T-cell (primary cell): ENCODE data around the gene FAM53B. TPM values are rescaled to one million over a fixed set of nuclear protein-coding genes. Genes with fewer than 3 reads are reported as not detected.

Source experiments
- ATAC-seq, 4 experiments: fragments of 200-7000 bp in 3 of 4; fragments of 150-1000 bp in 1 of 4; cut with Tn5 transposase; replicated peaks in 1 of 4; 1 replicate in 3 of 4; 2 replicates in 1 of 4; pipeline ENCODE4 v1.10.0; 2021; ENCODE audit warnings: moderate library complexity in 3 of 4, mild to moderate bottlenecking in 2 of 4, moderate number of reproducible peaks in 1 of 4
- CTCF ChIA-PET, 2 donors: fragments of 300-600 bp; sonication (Branson Sonifier 250); formaldehyde crosslinking; loops; one replicate each; lab custom pipeline; 2022; ENCODE audit warnings: antibody characterized with exemption in 2 of 2; lab: Charles Lee
- POLR2A ChIA-PET, 2 donors: fragments of 300-600 bp; sonication (Branson Sonifier 250); formaldehyde crosslinking; loops; one replicate each; lab custom pipeline; 2022; ENCODE audit warnings: antibody characterized with exemption in 2 of 2; lab: Charles Lee
- DNase-seq, 35 experiments: peaks; one replicate each; pipeline versions ENCODE4 v3.0.0 to v3.0.0-alpha.2; 2013 to 2023
- H3K27ac ChIP-seq: one replicate; pipeline ENCODE4 v1.5.1; 2013; ENCODE audit warnings: low read length
- H3K27me3 ChIP-seq, 2 experiments: replicated peaks in 1 of 2; 1 replicate in 1 of 2; 2 replicates in 1 of 2; pipeline versions ENCODE4 v1.6.1 to v1.7.0; 2013; ENCODE audit warnings: low read length in 1 of 2, mixed read lengths in 1 of 2; ENCODE audit not compliant: control insufficient read depth in 2 of 2, insufficient read depth in 2 of 2; ENCODE audit errors: extremely low read depth in 1 of 2
- H3K36me3 ChIP-seq, 2 donors: 1 replicate in 1 of 2; 2 replicates in 1 of 2; pipeline versions ENCODE4 v1.6.1 to v1.7.0; 2013; ENCODE audit warnings: low read length in 1 of 2; ENCODE audit not compliant: control insufficient read depth in 2 of 2, insufficient read depth in 1 of 2; ENCODE audit errors: extremely low read depth in 1 of 2
- H3K4me1 ChIP-seq, 2 experiments: 1 replicate in 1 of 2; 2 replicates in 1 of 2; pipeline versions ENCODE4 v1.6.1 to v1.7.0; 2013; ENCODE audit warnings: low read length in 2 of 2, mixed read lengths in 1 of 2; ENCODE audit not compliant: insufficient read depth in 2 of 2, control insufficient read depth in 1 of 2; ENCODE audit errors: extremely low read depth in 1 of 2
- H3K4me3 ChIP-seq, 2 donors: 1 replicate in 1 of 2; 2 replicates in 1 of 2; pipeline versions ENCODE4 v1.5.1 to v1.7.0; 2013; ENCODE audit warnings: mild to moderate bottlenecking in 2 of 2, low read length in 1 of 2, moderate library complexity in 1 of 2; ENCODE audit not compliant: control insufficient read depth in 1 of 2; ENCODE audit errors: extremely low read depth in 1 of 2
- H3K9me3 ChIP-seq: 2 replicates; pipeline ENCODE4 v1.7.0; 2013
- H3K27ac Mint-ChIP-seq, 2 donors: one replicate each; pipeline ENCODE4 v1.8.0; 2020 to 2021; ENCODE audit warnings: mild to moderate bottlenecking in 2 of 2, mixed read lengths in 2 of 2
- H3K27me3 Mint-ChIP-seq, 2 donors: one replicate each; pipeline ENCODE4 v1.8.0; 2021 to 2022; ENCODE audit warnings: mixed read lengths in 2 of 2
- H3K36me3 Mint-ChIP-seq: one replicate; pipeline ENCODE4 v1.8.0; 2021; ENCODE audit warnings: mixed read lengths
- H3K4me1 Mint-ChIP-seq, 3 donors: one replicate each; pipeline ENCODE4 v1.8.0; 2020 to 2022; ENCODE audit warnings: mixed read lengths in 3 of 3, mild to moderate bottlenecking in 1 of 3
- H3K4me3 Mint-ChIP-seq, 3 donors: one replicate each; pipeline ENCODE4 v1.8.0; 2020 to 2022; ENCODE audit warnings: mild to moderate bottlenecking in 3 of 3, mixed read lengths in 3 of 3, moderate library complexity in 3 of 3
- H3K9me3 Mint-ChIP-seq, 3 donors: one replicate each; pipeline ENCODE4 v1.8.0; 2020 to 2022; ENCODE audit warnings: mixed read lengths in 3 of 3
- WGBS: methylation state at CpG from one replicate; pipeline ENCODE4 v1.1.5; 2013; ENCODE audit warnings: missing lambda C conversion rate; ENCODE audit not compliant: insufficient coverage; 5-methylcytosine and 5-hydroxymethylcytosine counted together
- total RNA-seq, 35 experiments: library from RNA in 6 of 35; stranded (reverse) in 6 of 35; fragments of 120-200 nt in 1 of 35; gene quantifications; one replicate each; pipeline versions ENCODE4 v1.2.1 to v1.2.4 and lab custom pipeline; 2013 to 2026

Gene FAM53B
- total RNA-seq, 5 donors from 2014 or later (not counting 1 experiment from before 2014, with no cell fraction given), result 39.3 to 86.5 (median 52.3) TPM

DNA sequence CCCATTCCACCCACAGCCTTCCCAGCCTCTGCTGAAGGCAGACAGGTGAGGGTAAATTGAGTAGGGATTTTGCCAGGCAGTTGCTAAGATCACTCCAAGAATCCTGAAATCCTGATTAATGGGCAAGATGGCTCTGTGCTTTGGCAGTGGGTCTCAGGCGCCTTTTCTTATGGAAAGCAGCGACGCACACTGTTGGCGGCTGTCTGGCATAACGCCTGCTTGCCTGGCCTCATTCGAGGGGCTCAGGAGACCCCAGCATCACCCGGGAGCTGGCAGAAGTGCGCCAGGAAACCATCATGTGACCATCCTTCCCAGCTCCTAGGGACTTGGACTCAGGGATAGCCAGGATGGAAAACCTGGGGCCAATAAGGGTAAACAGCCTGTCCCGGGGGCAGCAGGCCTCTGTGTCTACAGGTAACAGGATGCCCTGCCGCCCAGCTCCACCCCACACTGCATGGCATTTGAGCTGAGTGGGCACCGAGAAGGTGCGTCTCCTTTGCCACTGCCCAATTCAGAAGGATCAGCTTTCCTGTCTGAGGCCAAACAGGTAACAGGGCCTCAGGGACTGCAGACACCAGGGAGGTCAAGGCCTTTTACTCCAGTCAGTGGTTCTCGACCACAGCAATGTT lies 98.6 kb downstream of the FAM53B start:
- Mint-ChIP-seq H3K27ac (peak overlapping the region; percentile 98 to 99), H3K4me3 (peak overlapping the region in 1 of 3 donors; percentile 79), H3K36me3 (peaks cover 11% of the 10 kb centered on the region), H3K4me1 (peaks cover 83 to 99% (median 92%) of the 10 kb centered on the region in 3 donors), H3K9me3 (no peaks in the 10 kb centered on the region), H3K27me3 (no peaks in the 10 kb centered on the region)
- DNase-seq (no peak), ATAC-seq (no peak)
- Histone ChIP-seq H3K4me3 (no peak overlapping the region), H3K27me3 (no peaks in the 10 kb centered on the region), H3K4me1 (peaks cover 52 to 99% of the 10 kb centered on the region in 2 experiments), H3K27ac (peak overlapping the region; percentile 1), H3K9me3 (no peaks in the 10 kb centered on the region), H3K36me3 (peaks cover 5 to 15% of the 10 kb centered on the region in 2 donors)
- CTCF ChIA-PET, result no interaction called here
- 94% methylated on average over 10 of the region's 13 CpGs for WGBS
- POLR2A ChIA-PET, result no interaction called here

- ATAC-seq, result no peak
- peak in 1 of 35 experiments; percentile 29 for DNase-seq
- no peaks in the 10 kb centered on the region for H3K27me3 ChIP-seq
- Mint-ChIP-seq H3K9me3 (no peaks in the 10 kb centered on the region), H3K4me3 (no peak overlapping the region), H3K4me1 (peaks cover 81 to 99% (median 93%) of the 10 kb centered on the region in 3 donors), H3K27ac (peak overlapping the region; percentile 98 to 99), H3K36me3 (peaks cover 11% of the 10 kb centered on the region), H3K27me3 (no peaks in the 10 kb centered on the region)
- peaks cover 5 to 16% of the 10 kb centered on the region in 2 donors for H3K36me3 ChIP-seq
- no peak overlapping the region for H3K4me3 ChIP-seq
- peak overlapping the region; percentile 1 for H3K27ac ChIP-seq
- POLR2A ChIA-PET, result no interaction called here
- no peaks in the 10 kb centered on the region for H3K9me3 ChIP-seq
- CTCF ChIA-PET, result interaction anchor here in 1 of 2 donors (1.2 kb wide), 1 partner anchor 12 kb away, joined by 3 read pairs; no protein-coding TSS in a partner anchor
- WGBS, result 100% methylated on average over 6 of the region's 10 CpGs
- H3K4me1 ChIP-seq, result peaks cover 51 to 99% of the 10 kb centered on the region in 2 experiments
Measured at GRCh38 chr10:124644771-124645415, 99.3 kb downstream of the FAM53B start.

GRCh38 chr10:124644236-124644635 lies 99.9 kb downstream of the FAM53B start:
- peaks cover 75 to 99% (median 91%) of the 10 kb centered on the region in 3 donors for H3K4me1 Mint-ChIP-seq
- no peaks in the 10 kb centered on the region for H3K9me3 Mint-ChIP-seq
- peaks cover 50 to 99% of the 10 kb centered on the region in 2 experiments for H3K4me1 ChIP-seq
- peak overlapping the region; percentile 10 for H3K27ac ChIP-seq
- H3K36me3 ChIP-seq, result peaks cover 5 to 17% of the 10 kb centered on the region in 2 donors
- no peak overlapping the region for H3K4me3 Mint-ChIP-seq
- no peak overlapping the region for H3K4me3 ChIP-seq
- ChIA-PET CTCF (interaction anchor here in 1 of 2 donors (1.2 kb wide), 1 partner anchor 11 kb away, joined by 3 read pairs; no protein-coding TSS in a partner anchor), POLR2A (no interaction called here)
- DNase-seq, result no peak
- peak overlapping the region; percentile 98 to 99 for H3K27ac Mint-ChIP-seq
- WGBS, result 93% methylated on average over 3 of the region's 4 CpGs
- H3K36me3 Mint-ChIP-seq, result peaks cover 8% of the 10 kb centered on the region
- ATAC-seq, result no peak
- H3K27me3 ChIP-seq, result no peaks in the 10 kb centered on the region
- H3K27me3 Mint-ChIP-seq, result no peaks in the 10 kb centered on the region
- no peaks in the 10 kb centered on the region for H3K9me3 ChIP-seq

GRCh38 chr10:124643330-124644009 lies 100.7 kb downstream of the FAM53B start:
- no peaks in the 10 kb centered on the region for H3K9me3 ChIP-seq
- H3K4me3 ChIP-seq, result no peak overlapping the region
- DNase-seq, result no peak
- ATAC-seq, result no peak
- 98% methylated on average over 26 of the region's 30 CpGs for WGBS
- peaks cover 46 to 99% of the 10 kb centered on the region in 2 experiments for H3K4me1 ChIP-seq
- ChIA-PET POLR2A (no interaction called here), CTCF (interaction anchor here in 1 of 2 donors (1.2 to 1.4 kb wide), 2 partner anchors 11 to 98 kb away, joined by 3 to 6 read pairs; no protein-coding TSS in a partner anchor)
- H3K27me3 ChIP-seq, result no peaks in the 10 kb centered on the region
- Mint-ChIP-seq H3K4me1 (peaks cover 67 to 99% (median 90%) of the 10 kb centered on the region in 3 donors), H3K27me3 (no peaks in the 10 kb centered on the region), H3K9me3 (no peaks in the 10 kb centered on the region), H3K27ac (peak overlapping the region; percentile 98 to 99), H3K4me3 (no peak overlapping the region), H3K36me3 (peaks cover 8% of the 10 kb centered on the region)
- peaks cover 5 to 17% of the 10 kb centered on the region in 2 donors for H3K36me3 ChIP-seq
- H3K27ac ChIP-seq, result no peak overlapping the region

GRCh38 chr10:124642088-124642710 lies 102.0 kb downstream of the FAM53B start:
- Mint-ChIP-seq H3K4me3 (peak overlapping the region in 1 of 3 donors; percentile 63), H3K4me1 (peaks cover 67 to 99% (median 88%) of the 10 kb centered on the region in 3 donors), H3K27me3 (no peaks in the 10 kb centered on the region), H3K36me3 (peaks cover 8% of the 10 kb centered on the region), H3K27ac (peak overlapping the region; percentile 90 to 99), H3K9me3 (no peaks in the 10 kb centered on the region)
- H3K4me3 ChIP-seq, result no peak overlapping the region
- no peaks in the 10 kb centered on the region for H3K27me3 ChIP-seq
- DNase-seq, result peak in 6 of 35 experiments; percentile 11 to 49 (median 34)
- H3K27ac ChIP-seq, result peak overlapping the region; percentile 87
- ChIA-PET CTCF (interaction anchor here in 1 of 2 donors (1.4 kb wide), 1 partner anchor 99 kb away, joined by 6 read pairs; no protein-coding TSS in a partner anchor), POLR2A (no interaction called here)
- peaks cover 39 to 99% of the 10 kb centered on the region in 2 experiments for H3K4me1 ChIP-seq
- WGBS, result 89% methylated on average over 17 of the region's 20 CpGs
- H3K9me3 ChIP-seq, result no peaks in the 10 kb centered on the region
- H3K36me3 ChIP-seq, result peaks cover 5 to 17% of the 10 kb centered on the region in 2 donors
- no peak for ATAC-seq
